T-cell (primary cell): ENCODE results near the gene FAM50A. TPM values are rescaled to one million over a fixed set of nuclear protein-coding genes. Genes with fewer than 3 reads are reported as not detected.

Experiments used
- ATAC-seq, 4 experiments: fragments of 200-7000 bp in 3 of 4; fragments of 150-1000 bp in 1 of 4; cut with Tn5 transposase; replicated peaks in 1 of 4; 1 replicate in 3 of 4; 2 replicates in 1 of 4; pipeline ENCODE4 v1.10.0; 2021; ENCODE audit warnings: moderate library complexity in 3 of 4, mild to moderate bottlenecking in 2 of 4, moderate number of reproducible peaks in 1 of 4
- CTCF ChIA-PET, 2 donors: fragments of 300-600 bp; sonication (Branson Sonifier 250); formaldehyde crosslinking; loops; one replicate each; lab custom pipeline; 2022; ENCODE audit warnings: antibody characterized with exemption in 2 of 2; lab: Charles Lee
- POLR2A ChIA-PET, 2 donors: fragments of 300-600 bp; sonication (Branson Sonifier 250); formaldehyde crosslinking; loops; one replicate each; lab custom pipeline; 2022; ENCODE audit warnings: antibody characterized with exemption in 2 of 2; lab: Charles Lee
- DNase-seq, 35 experiments: peaks; one replicate each; pipeline versions ENCODE4 v3.0.0 to v3.0.0-alpha.2; 2013 to 2023
- H3K27ac ChIP-seq: one replicate; pipeline ENCODE4 v1.5.1; 2013; ENCODE audit warnings: low read length
- H3K27me3 ChIP-seq, 2 experiments: replicated peaks in 1 of 2; 1 replicate in 1 of 2; 2 replicates in 1 of 2; pipeline versions ENCODE4 v1.6.1 to v1.7.0; 2013; ENCODE audit warnings: low read length in 1 of 2, mixed read lengths in 1 of 2; ENCODE audit not compliant: control insufficient read depth in 2 of 2, insufficient read depth in 2 of 2; ENCODE audit errors: extremely low read depth in 1 of 2
- H3K36me3 ChIP-seq, 2 donors: 1 replicate in 1 of 2; 2 replicates in 1 of 2; pipeline versions ENCODE4 v1.6.1 to v1.7.0; 2013; ENCODE audit warnings: low read length in 1 of 2; ENCODE audit not compliant: control insufficient read depth in 2 of 2, insufficient read depth in 1 of 2; ENCODE audit errors: extremely low read depth in 1 of 2
- H3K4me1 ChIP-seq, 2 experiments: 1 replicate in 1 of 2; 2 replicates in 1 of 2; pipeline versions ENCODE4 v1.6.1 to v1.7.0; 2013; ENCODE audit warnings: low read length in 2 of 2, mixed read lengths in 1 of 2; ENCODE audit not compliant: insufficient read depth in 2 of 2, control insufficient read depth in 1 of 2; ENCODE audit errors: extremely low read depth in 1 of 2
- H3K4me3 ChIP-seq, 2 donors: 1 replicate in 1 of 2; 2 replicates in 1 of 2; pipeline versions ENCODE4 v1.5.1 to v1.7.0; 2013; ENCODE audit warnings: mild to moderate bottlenecking in 2 of 2, low read length in 1 of 2, moderate library complexity in 1 of 2; ENCODE audit not compliant: control insufficient read depth in 1 of 2; ENCODE audit errors: extremely low read depth in 1 of 2
- H3K9me3 ChIP-seq: 2 replicates; pipeline ENCODE4 v1.7.0; 2013
- H3K27ac Mint-ChIP-seq, 2 donors: one replicate each; pipeline ENCODE4 v1.8.0; 2020 to 2021; ENCODE audit warnings: mild to moderate bottlenecking in 2 of 2, mixed read lengths in 2 of 2
- H3K27me3 Mint-ChIP-seq, 2 donors: one replicate each; pipeline ENCODE4 v1.8.0; 2021 to 2022; ENCODE audit warnings: mixed read lengths in 2 of 2
- H3K36me3 Mint-ChIP-seq: one replicate; pipeline ENCODE4 v1.8.0; 2021; ENCODE audit warnings: mixed read lengths
- H3K4me1 Mint-ChIP-seq, 3 donors: one replicate each; pipeline ENCODE4 v1.8.0; 2020 to 2022; ENCODE audit warnings: mixed read lengths in 3 of 3, mild to moderate bottlenecking in 1 of 3
- H3K4me3 Mint-ChIP-seq, 3 donors: one replicate each; pipeline ENCODE4 v1.8.0; 2020 to 2022; ENCODE audit warnings: mild to moderate bottlenecking in 3 of 3, mixed read lengths in 3 of 3, moderate library complexity in 3 of 3
- H3K9me3 Mint-ChIP-seq, 3 donors: one replicate each; pipeline ENCODE4 v1.8.0; 2020 to 2022; ENCODE audit warnings: mixed read lengths in 3 of 3
- WGBS: methylation state at CpG from one replicate; pipeline ENCODE4 v1.1.5; 2013; ENCODE audit warnings: missing lambda C conversion rate; ENCODE audit not compliant: insufficient coverage; 5-methylcytosine and 5-hydroxymethylcytosine counted together
- total RNA-seq, 35 experiments: library from RNA in 6 of 35; stranded (reverse) in 6 of 35; fragments of 120-200 nt in 1 of 35; gene quantifications; one replicate each; pipeline versions ENCODE4 v1.2.1 to v1.2.4 and lab custom pipeline; 2013 to 2026

FAM50A gene
- total RNA-seq, 5 donors from 2014 or later (not counting 1 experiment from before 2014, with no cell fraction given): 34.9 to 60.5 (median 51.9) TPM

DNA sequence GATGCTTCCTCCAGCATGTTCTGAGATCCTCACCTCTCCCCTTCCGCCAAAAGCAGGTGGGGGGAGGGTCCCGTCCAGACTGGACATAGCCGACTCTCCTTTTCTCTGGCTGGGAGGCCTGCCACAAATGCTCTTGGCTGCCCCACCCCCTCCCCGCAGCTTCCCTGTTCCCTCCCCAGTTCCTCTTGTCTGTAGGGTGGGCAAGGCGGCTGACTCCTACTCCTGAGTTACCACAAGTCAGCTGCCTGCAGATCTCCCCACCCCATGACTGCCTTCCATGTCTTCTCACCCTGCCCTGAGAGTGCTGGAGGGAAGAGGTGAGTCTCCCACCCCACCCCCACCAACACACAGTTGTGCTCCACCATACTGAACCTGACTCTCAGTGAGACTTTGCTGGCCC, 12.6 kb upstream of the FAM50A start:
- Mint-ChIP-seq H3K36me3 (peaks cover 8% of the 10 kb centered on the region), H3K27ac (peak overlapping the region; percentile 5 to 31), H3K9me3 (no peaks in the 10 kb centered on the region), H3K4me1 (peaks cover 21 to 34% (median 34%) of the 10 kb centered on the region in 3 donors), H3K27me3 (peaks cover 0 to 7% of the 10 kb centered on the region in 2 donors), H3K4me3 (no peak overlapping the region)
- H3K4me3 ChIP-seq: no peak overlapping the region
- ChIA-PET CTCF (no interaction called here), POLR2A (interaction anchor here in 1 of 2 donors (0.5 kb wide), 1 partner anchor 96 kb away, joined by 3 read pairs; no protein-coding TSS in a partner anchor)
- peaks cover 0 to 34% of the 10 kb centered on the region in 2 experiments for H3K4me1 ChIP-seq
- WGBS: no CpG with 5 or more reads among the region's 5 CpGs
- DNase-seq: no peak
- H3K27ac ChIP-seq: no peak overlapping the region
- no peaks in the 10 kb centered on the region for H3K27me3 ChIP-seq
- no peaks in the 10 kb centered on the region for H3K9me3 ChIP-seq
- ATAC-seq: no peak
- H3K36me3 ChIP-seq: peaks cover 0 to 18% of the 10 kb centered on the region in 2 donors

DNA sequence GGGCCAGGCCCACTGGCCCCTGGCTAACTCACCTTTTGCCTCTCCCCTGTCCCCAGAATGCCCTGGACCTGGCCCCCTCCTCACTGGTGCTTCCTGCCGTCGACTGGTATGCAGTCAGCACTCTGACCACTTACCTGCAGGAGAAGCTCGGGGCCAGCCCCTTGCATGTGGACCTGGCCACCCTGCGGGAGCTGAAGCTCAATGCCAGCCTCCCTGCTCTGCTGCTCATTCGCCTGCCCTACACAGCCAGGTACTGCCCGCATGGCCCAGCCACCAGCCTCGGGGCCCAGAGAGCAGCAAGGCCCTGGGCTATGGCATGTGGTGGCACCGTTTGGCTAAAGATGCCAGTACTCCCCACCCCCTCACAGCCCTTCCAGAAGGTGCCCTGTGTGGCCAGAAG, 11.7 kb upstream of the FAM50A start:
- H3K4me1 ChIP-seq: peaks cover 0 to 33% of the 10 kb centered on the region in 2 experiments
- Mint-ChIP-seq H3K4me1 (peaks cover 23 to 36% (median 32%) of the 10 kb centered on the region in 3 donors), H3K9me3 (no peaks in the 10 kb centered on the region), H3K27ac (no peak overlapping the region), H3K4me3 (no peak overlapping the region), H3K27me3 (peaks cover 0 to 7% of the 10 kb centered on the region in 2 donors), H3K36me3 (peaks cover 8% of the 10 kb centered on the region)
- ATAC-seq (no peak), DNase-seq (no peak)
- peaks cover 0 to 18% of the 10 kb centered on the region in 2 donors for H3K36me3 ChIP-seq
- ChIA-PET CTCF (no interaction called here), POLR2A (no interaction called here)
- 100% methylated on average over 4 of the region's 8 CpGs for WGBS
- H3K4me3 ChIP-seq: no peak overlapping the region
- H3K9me3 ChIP-seq: no peaks in the 10 kb centered on the region
- no peak overlapping the region for H3K27ac ChIP-seq
- H3K27me3 ChIP-seq: no peaks in the 10 kb centered on the region

DNA sequence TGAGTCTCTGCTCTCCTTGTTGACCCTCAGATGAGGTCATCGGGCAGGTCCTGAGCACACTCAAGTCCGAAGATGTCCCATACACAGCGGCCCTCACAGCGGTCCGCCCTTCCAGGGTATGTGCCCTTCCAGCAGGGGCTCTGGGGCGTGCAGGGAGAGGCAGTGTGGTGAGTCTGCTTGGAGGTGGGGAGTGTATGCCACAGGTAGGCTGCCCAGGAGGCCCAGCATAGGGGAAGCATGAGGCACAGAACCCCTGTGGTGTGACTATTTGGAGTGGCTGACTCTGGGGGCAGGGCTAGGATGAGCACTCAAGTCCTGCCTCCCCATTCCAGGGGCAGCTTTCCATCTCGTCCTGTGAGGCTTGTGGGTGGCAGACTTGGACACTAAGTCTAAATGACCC, 10.3 kb upstream of the FAM50A start:
- Mint-ChIP-seq H3K27ac (no peak overlapping the region), H3K27me3 (peaks cover 0 to 7% of the 10 kb centered on the region in 2 donors), H3K4me3 (no peak overlapping the region), H3K36me3 (peaks cover 8% of the 10 kb centered on the region), H3K9me3 (no peaks in the 10 kb centered on the region), H3K4me1 (peaks cover 24 to 37% (median 30%) of the 10 kb centered on the region in 3 donors)
- H3K9me3 ChIP-seq: no peaks in the 10 kb centered on the region
- H3K27me3 ChIP-seq: no peaks in the 10 kb centered on the region
- peaks cover 0 to 33% of the 10 kb centered on the region in 2 experiments for H3K4me1 ChIP-seq
- ChIA-PET CTCF (no interaction called here), POLR2A (no interaction called here)
- WGBS: no CpG with 5 or more reads among the region's 7 CpGs
- ATAC-seq (no peak), DNase-seq (no peak)
- peaks cover 0 to 20% of the 10 kb centered on the region in 2 donors for H3K36me3 ChIP-seq
- no peak overlapping the region for H3K4me3 ChIP-seq
- no peak overlapping the region for H3K27ac ChIP-seq

DNA sequence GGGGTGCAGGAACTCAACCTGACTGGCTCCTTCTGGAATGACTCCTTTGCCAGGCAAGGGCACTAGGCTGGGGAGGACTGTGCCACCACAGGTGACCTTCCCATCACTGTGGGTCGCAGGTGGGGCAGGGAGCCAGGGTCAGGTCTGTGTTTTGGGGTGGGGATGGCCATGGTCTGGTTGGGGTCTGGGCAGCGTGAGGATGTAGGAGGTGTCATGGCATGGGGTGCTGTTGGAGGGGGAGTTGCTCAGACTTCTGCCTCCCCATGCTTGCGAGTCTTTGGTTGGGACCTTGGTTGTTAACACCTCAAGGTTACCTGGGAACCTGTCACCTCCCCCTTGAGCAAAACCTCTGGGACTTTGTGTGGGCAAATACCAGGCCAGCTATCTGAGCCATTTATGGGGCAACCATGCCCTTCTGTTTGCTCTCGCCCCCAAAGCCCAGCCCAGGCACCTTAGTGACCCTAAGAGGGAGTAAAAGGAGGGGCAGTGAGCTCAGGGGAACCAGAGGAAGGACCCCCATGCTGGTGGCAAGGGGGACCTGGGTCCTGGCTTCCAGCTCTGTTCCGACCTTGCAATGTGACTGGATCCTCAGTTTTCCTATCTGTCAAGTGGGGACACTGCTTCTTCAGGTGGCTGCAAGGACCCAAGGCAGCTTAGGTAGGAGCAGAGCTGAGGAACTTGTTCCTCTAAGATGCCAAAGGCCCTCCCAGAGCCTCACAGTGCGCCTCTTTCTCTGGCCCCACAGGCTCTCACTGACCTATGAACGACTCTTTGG, 9.4 kb upstream of the FAM50A start:
- Histone ChIP-seq H3K27ac (no peak overlapping the region), H3K36me3 (peaks cover 0 to 23% of the 10 kb centered on the region in 2 donors), H3K9me3 (no peaks in the 10 kb centered on the region), H3K27me3 (no peaks in the 10 kb centered on the region), H3K4me1 (peaks cover 0 to 31% of the 10 kb centered on the region in 2 experiments), H3K4me3 (no peak overlapping the region)
- Mint-ChIP-seq H3K4me3 (no peak overlapping the region), H3K4me1 (peaks cover 22 to 33% (median 29%) of the 10 kb centered on the region in 3 donors), H3K27me3 (peaks cover 0 to 7% of the 10 kb centered on the region in 2 donors), H3K9me3 (no peaks in the 10 kb centered on the region), H3K27ac (no peak overlapping the region), H3K36me3 (peaks cover 8% of the 10 kb centered on the region)
- no peak for ATAC-seq
- ChIA-PET POLR2A (no interaction called here), CTCF (no interaction called here)
- 100% methylated on average over 2 of the region's 7 CpGs for WGBS
- no peak for DNase-seq

DNA sequence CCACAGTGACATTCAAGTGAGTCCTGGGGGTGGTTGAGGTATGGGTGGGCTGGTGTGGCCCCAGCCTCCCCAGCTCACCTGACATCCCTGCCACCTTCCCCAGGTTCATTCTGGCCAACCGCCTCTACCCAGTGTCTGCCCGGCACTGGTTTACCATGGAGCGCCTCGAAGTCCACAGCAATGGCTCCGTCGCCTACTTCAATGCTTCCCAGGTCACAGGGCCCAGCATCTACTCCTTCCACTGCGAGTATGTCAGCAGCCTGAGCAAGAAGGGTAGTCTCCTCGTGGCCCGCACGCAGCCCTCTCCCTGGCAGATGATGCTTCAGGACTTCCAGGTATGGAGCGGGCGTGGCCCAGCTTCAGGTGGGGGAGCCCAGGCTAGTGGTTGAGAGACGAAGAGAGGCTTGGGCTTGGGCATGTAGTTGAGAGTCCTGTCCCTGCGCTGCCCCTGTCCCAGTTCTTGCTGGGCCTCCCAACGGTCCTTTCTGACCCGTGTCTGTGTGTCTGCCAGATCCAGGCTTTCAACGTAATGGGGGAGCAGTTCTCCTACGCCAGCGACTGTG, 8.7 kb upstream of the FAM50A start:
- Histone ChIP-seq H3K27ac (no peak overlapping the region), H3K9me3 (no peaks in the 10 kb centered on the region), H3K4me1 (peaks cover 0 to 32% of the 10 kb centered on the region in 2 experiments), H3K36me3 (peaks cover 0 to 26% of the 10 kb centered on the region in 2 donors), H3K27me3 (no peaks in the 10 kb centered on the region), H3K4me3 (no peak overlapping the region)
- ChIA-PET POLR2A (no interaction called here), CTCF (no interaction called here)
- WGBS: 97% methylated on average over 12 of the region's 19 CpGs
- DNase-seq (no peak), ATAC-seq (no peak)
- Mint-ChIP-seq H3K27ac (no peak overlapping the region), H3K4me3 (no peak overlapping the region), H3K36me3 (peaks cover 8% of the 10 kb centered on the region), H3K9me3 (no peaks in the 10 kb centered on the region), H3K27me3 (peaks cover 0 to 7% of the 10 kb centered on the region in 2 donors), H3K4me1 (peaks cover 20 to 27% (median 27%) of the 10 kb centered on the region in 3 donors)

DNA sequence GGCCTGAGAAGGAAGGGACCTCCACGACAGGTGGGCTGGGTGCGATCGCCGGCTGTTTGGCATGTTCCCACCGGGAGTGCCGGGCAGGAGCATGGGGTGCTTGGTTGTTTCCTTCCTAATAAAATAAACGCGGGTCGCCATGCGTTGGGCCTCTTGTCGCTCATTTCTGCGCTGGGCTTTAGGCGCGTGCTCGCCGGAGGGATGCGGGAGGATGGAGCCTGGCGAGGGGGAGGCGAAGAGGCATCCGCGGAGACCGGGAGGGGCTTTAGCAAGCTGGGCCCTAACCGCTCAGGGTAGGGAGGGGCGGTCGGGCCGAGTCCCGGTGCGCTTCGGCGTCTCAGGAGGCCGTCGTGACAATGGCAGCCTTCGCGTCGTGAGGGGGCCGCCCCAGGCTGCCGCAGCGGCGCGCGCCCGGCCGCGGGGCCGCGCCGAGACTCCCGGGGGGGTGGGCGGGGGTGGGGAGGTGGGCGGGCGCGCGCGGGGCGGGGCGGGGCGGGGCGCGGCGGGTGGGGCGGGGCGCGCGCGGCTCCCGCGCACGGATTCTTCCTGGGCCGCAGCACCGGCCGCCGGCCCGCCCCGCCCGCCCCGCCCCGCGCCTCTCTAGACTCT, 7.5 kb upstream of the FAM50A start:
- Histone ChIP-seq H3K27ac (peak overlapping the region; percentile 73), H3K4me3 (peak overlapping the region; percentile 30 to 43), H3K36me3 (peaks cover 0 to 30% of the 10 kb centered on the region in 2 donors), H3K27me3 (no peaks in the 10 kb centered on the region), H3K4me1 (peaks cover 0 to 37% of the 10 kb centered on the region in 2 experiments), H3K9me3 (no peaks in the 10 kb centered on the region)
- CTCF ChIA-PET: no interaction called here
- H3K4me3 Mint-ChIP-seq: peak overlapping the region; percentile 72 to 81 (median 76)
- H3K4me1 Mint-ChIP-seq: peaks cover 18 to 29% (median 19%) of the 10 kb centered on the region in 3 donors
- peaks cover 8% of the 10 kb centered on the region for H3K36me3 Mint-ChIP-seq
- H3K27ac Mint-ChIP-seq: peak overlapping the region; percentile 85 to 90
- peak; percentile 68 to 83 (median 72) for ATAC-seq
- H3K9me3 Mint-ChIP-seq: no peaks in the 10 kb centered on the region
- H3K27me3 Mint-ChIP-seq: peaks cover 0 to 4% of the 10 kb centered on the region in 2 donors
- POLR2A ChIA-PET: interaction anchor here in 1 of 2 donors (0.6 kb wide), 1 partner anchor 1103 kb away, joined by 3 read pairs; no protein-coding TSS in a partner anchor
- DNase-seq: peak in 32 of 35 experiments; percentile 16 to 81 (median 38)
- WGBS: 19% methylated on average over 13 of the region's 78 CpGs
